Fibroblast of lung (primary cell): ENCODE data around the gene PAGE2B. TPM values are rescaled to one million over a fixed set of nuclear protein-coding genes. Genes with fewer than 3 reads are reported as not detected.
"Not testable (repeated sequence)": the region's sequence is repeated elsewhere in the genome, so short reads cannot be mapped to it uniquely, and the experiment has no call there.

Source experiments
- DNase-seq, 2 donors: peaks; one replicate each; pipeline versions ENCODE4 v3.0.0 to v3.0.0-alpha.2; 2010; ENCODE audit warnings: low read depth in 2 of 2
- H2AFZ ChIP-seq: 2 replicates; pipeline ENCODE4 v1.5.1; 2012; ENCODE audit warnings: low read length, control low read depth, inconsistent platforms
- H3K27ac ChIP-seq: 2 replicates; pipeline ENCODE4 v1.5.1; 2011; ENCODE audit warnings: low read length, control low read depth; ENCODE audit not compliant: insufficient read depth
- H3K27me3 ChIP-seq: 2 replicates; pipeline ENCODE4 v1.5.1; 2011; ENCODE audit warnings: mild to moderate bottlenecking, low read length; ENCODE audit not compliant: control insufficient read depth, insufficient read depth
- H3K36me3 ChIP-seq: 2 replicates; pipeline ENCODE4 v1.5.1; 2011; ENCODE audit warnings: low read length; ENCODE audit not compliant: control insufficient read depth, insufficient read depth
- H3K4me1 ChIP-seq: 2 replicates; pipeline ENCODE4 v1.5.1; 2011; ENCODE audit warnings: low read length; ENCODE audit not compliant: control insufficient read depth, insufficient read depth; ENCODE audit errors: extremely low read depth
- H3K4me2 ChIP-seq: 2 replicates; pipeline ENCODE4 v1.5.1; 2011; ENCODE audit warnings: low read length, control low read depth; ENCODE audit not compliant: insufficient read depth; ENCODE audit errors: extremely low read depth
- H3K4me3 ChIP-seq, 4 experiments: fragments of 200-600 bp in 1 of 4; sonication (generic) in 1 of 4; replicated peaks in 1 of 4; 2 replicates each; pipeline ENCODE4 v1.5.1; 2011 to 2016; ENCODE audit warnings: low read length in 4 of 4, low read depth in 3 of 4, mild to moderate bottlenecking in 3 of 4, control low read depth in 2 of 4, inconsistent platforms in 1 of 4, mixed read lengths in 1 of 4; ENCODE audit not compliant: insufficient read depth in 1 of 4; ENCODE audit errors: control extremely low read depth in 1 of 4
- H3K79me2 ChIP-seq: 2 replicates; pipeline ENCODE4 v1.5.1; 2012; ENCODE audit warnings: mild to moderate bottlenecking, low read length, inconsistent platforms; ENCODE audit not compliant: control insufficient read depth, insufficient read depth
- H3K9ac ChIP-seq: 2 replicates; pipeline ENCODE4 v1.5.1; 2011; ENCODE audit warnings: mild to moderate bottlenecking, low read length, control low read depth; ENCODE audit not compliant: insufficient read depth
- H3K9me3 ChIP-seq: 2 replicates; pipeline ENCODE4 v1.5.1; 2012; ENCODE audit warnings: low read depth, low read length; ENCODE audit not compliant: control insufficient read depth, insufficient read depth
- H4K20me1 ChIP-seq: 2 replicates; pipeline ENCODE4 v1.5.1; 2011; ENCODE audit warnings: low read length; ENCODE audit not compliant: control insufficient read depth, insufficient read depth; ENCODE audit errors: extremely low read depth
- CTCF ChIP-seq, 2 donors: IDR thresholded peaks in 1 of 2; conservative IDR thresholded peaks in 1 of 2; 1 replicate in 1 of 2; 2 replicates in 1 of 2; pipeline ENCODE4 v1.5.1; 2011 to 2012; ENCODE audit warnings: low read length in 2 of 2, control low read depth in 1 of 2, inconsistent platforms in 1 of 2, low read depth in 1 of 2, mild to moderate bottlenecking in 1 of 2
- EZH2 ChIP-seq: IDR thresholded peaks from 2 replicates; pipeline ENCODE4 v1.5.1; 2012; ENCODE audit warnings: low read length, control low read depth, mild to moderate bottlenecking; ENCODE audit errors: missing control alignments
- polyA plus RNA-seq, 2 donors: library from polyadenylated mRNA; depleted of rRNA in 1 of 2; stranded (reverse) in 1 of 2; unstranded in 1 of 2; fragments of >200 nt; gene quantifications; 2 replicates each; pipeline ENCODE4 v1.2.1, GENCODE V29; 2011 to 2012; ENCODE audit warnings: missing spikeins in 1 of 2
- total RNA-seq: library from RNA; depleted of rRNA; stranded (reverse); fragments of >200 nt; gene quantifications from 2 replicates; pipeline ENCODE4 v1.2.1, GENCODE V29; 2014

PAGE2B gene
- total and polyA plus RNA-seq, 2 donors (not counting 1 experiment from before 2014, with no cell fraction given), result not detected

DNA sequence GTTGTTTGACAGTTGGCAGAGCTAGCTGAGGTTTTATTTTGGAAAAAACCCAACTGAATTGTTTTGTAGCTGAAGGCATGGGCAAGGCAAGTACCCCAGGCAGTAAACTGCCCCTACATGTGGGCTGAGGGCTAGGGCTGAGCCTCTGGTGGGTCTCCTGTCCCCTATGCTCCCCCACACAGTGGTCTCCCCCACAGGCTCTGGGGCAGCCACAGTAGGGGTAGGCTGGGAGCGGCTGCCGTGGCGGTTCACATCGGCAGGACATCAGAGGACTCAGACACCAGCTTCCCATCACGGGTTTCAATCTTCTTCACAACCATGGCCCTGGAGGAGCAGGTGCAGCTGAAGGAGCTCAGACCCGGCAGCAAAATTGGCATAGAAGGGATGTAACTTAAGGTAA lies 33.3 kb upstream of the PAGE2B start:
- Histone ChIP-seq H3K27me3 (no peaks in the 10 kb centered on the region), H3K4me1 (no peaks in the 10 kb centered on the region), H3K27ac (no peak overlapping the region), H2AFZ (no peak overlapping the region), H3K79me2 (no peaks in the 10 kb centered on the region), H3K36me3 (no peaks in the 10 kb centered on the region), H3K9me3 (no peaks in the 10 kb centered on the region), H3K4me3 (no peak overlapping the region), H3K4me2 (no peak overlapping the region), H3K9ac (no peak overlapping the region), H4K20me1 (no peaks in the 10 kb centered on the region)
- DNase-seq, result no peak
- no peak for TF ChIP-seq EZH2
- no peak for TF ChIP-seq CTCF (conservative IDR thresholded peaks at IDR 0.05 in 1 of 2, IDR thresholded peaks at IDR 0.05 in 1 of 2; ENCODE audit: low read depth in 1 of 2, low read length in 2 of 2)

- H3K9ac ChIP-seq, H3K4me1 ChIP-seq, H3K79me2 ChIP-seq, H3K36me3 ChIP-seq, H3K4me3 ChIP-seq, H2AFZ ChIP-seq, H3K27me3 ChIP-seq, DNase-seq, H3K27ac ChIP-seq, H4K20me1 ChIP-seq, H3K4me2 ChIP-seq, H3K9me3 ChIP-seq: not testable (repeated sequence)
Observed at GRCh38 chrX:55050599-55050998, 24.2 kb upstream of the PAGE2B start.

DNA sequence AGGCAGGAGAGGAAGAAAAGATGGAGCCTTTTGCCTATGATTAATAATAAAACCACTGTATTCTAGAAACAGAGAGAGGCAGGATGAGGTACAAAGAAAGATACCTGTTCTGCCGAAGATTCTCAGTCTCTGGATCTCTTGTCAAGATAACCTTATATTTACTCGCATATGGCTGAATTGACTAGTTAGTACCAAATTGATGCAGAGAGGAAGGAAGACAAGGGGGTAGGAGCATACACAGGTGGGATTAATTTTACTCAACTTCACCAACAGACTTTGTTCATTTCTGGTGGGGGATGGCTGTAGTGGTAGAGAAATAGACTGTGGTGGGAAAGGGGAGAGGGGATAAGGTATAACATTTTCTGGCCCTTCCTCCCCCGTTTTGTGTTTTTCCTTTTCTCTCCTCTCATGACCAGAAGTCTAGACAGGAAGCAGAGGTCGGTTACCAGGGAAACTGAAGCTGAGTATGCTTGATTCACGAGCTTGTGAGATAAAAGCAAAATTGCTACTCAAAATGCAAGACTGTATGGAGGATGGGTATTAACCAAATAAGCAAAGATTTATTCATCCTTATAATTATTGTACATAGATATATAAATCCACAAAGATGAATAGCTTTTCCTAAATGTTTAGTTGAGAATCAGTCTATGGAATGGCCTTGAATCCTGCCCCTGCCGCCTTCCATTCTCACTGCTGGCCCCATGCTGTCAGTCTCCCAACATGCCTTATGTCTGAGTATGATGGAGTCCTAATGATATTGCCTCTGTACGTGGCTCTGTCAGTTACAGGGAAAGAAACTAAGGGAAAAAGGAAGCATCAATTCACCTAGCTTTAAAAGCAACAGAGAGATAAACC lies 17.8 kb upstream of the PAGE2B start:
- DNase-seq, result peak; percentile 1 to 68
- H3K4me2 ChIP-seq, result no peak overlapping the region
- H3K9me3 ChIP-seq, result no peaks in the 10 kb centered on the region
- H3K9ac ChIP-seq, result no peak overlapping the region
- H3K27me3 ChIP-seq, result no peaks in the 10 kb centered on the region
- H3K27ac ChIP-seq, result no peak overlapping the region
- no peaks in the 10 kb centered on the region for H4K20me1 ChIP-seq
- peak overlapping the region in 1 of 4 experiments; percentile 24 for H3K4me3 ChIP-seq
- no peaks in the 10 kb centered on the region for H3K4me1 ChIP-seq
- no peak overlapping the region for H2AFZ ChIP-seq
- no peaks in the 10 kb centered on the region for H3K79me2 ChIP-seq
- TF ChIP-seq CTCF (conservative IDR thresholded peaks at IDR 0.05 in 1 of 2, IDR thresholded peaks at IDR 0.05 in 1 of 2; ENCODE audit: low read depth in 1 of 2, low read length in 2 of 2), result no peak
- no peaks in the 10 kb centered on the region for H3K36me3 ChIP-seq
